ENCODE measurements around the gene MAPT.

Gene MAPT

DNA sequence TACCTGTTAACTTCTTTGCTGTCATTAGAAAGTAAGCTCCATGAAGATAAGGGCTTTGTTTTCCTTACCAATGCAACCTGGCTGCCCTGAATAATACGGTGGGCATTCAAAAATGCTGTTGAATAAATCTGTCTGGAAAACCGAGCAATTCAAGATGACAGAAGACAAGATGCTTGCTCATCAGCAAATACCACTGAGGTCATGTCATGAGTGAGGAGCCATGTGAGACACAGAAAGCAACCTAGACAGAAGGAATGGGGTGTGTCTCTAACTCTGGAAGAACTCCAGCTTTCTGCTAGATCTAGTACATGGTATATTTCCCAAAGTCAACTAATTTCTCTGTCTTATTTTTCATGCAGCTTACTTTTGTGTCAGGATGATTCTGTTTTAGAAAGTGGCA lies 168.9 kb downstream of the MAPT start:
- H3K4me3 ChIP-seq (ENCODE audit: insufficient read depth in 1 of 2, low read depth in 1 of 2, low read length in 2 of 2) = no peak overlapping the region
- peak overlapping the region; percentile 49 for H3K4me2 ChIP-seq (ENCODE audit: low read length, poor library complexity, severe bottlenecking)
- H2BK120ac ChIP-seq (ENCODE audit: low read depth, low read length) = no peak overlapping the region
- no peak overlapping the region for H2BK15ac ChIP-seq (ENCODE audit: low read depth, poor library complexity, severe bottlenecking)
- H2AK5ac ChIP-seq (ENCODE audit: low read length, severe bottlenecking) = no peak overlapping the region
- no peak overlapping the region for H3K4ac ChIP-seq (ENCODE audit: low read depth in 1 of 2, low read length in 2 of 2)
- no peak overlapping the region for H2BK12ac ChIP-seq (ENCODE audit: low read length in 2 of 2)
- H3K9me3 ChIP-seq (ENCODE audit: control insufficient read depth, low read length) = no peaks in the 10 kb centered on the region
- H2BK5ac ChIP-seq (ENCODE audit: low read depth, low read length, poor library complexity, severe bottlenecking) = no peak overlapping the region
- H3K14ac ChIP-seq (ENCODE audit: low read length in 2 of 2) = no peak overlapping the region
- peak; percentile 70 for DNase-seq
- no peak overlapping the region for H3K9ac ChIP-seq (ENCODE audit: low read length)
- no peaks in the 10 kb centered on the region for H3K27me3 ChIP-seq (ENCODE audit: control insufficient read depth in 1 of 2, insufficient read depth in 1 of 2, low read length in 2 of 2)
- H3K23ac ChIP-seq (ENCODE audit: low read length in 2 of 2) = no peak overlapping the region
- peaks cover 17 to 62% of the 10 kb centered on the region in 2 experiments for H3K36me3 ChIP-seq (ENCODE audit: control insufficient read depth in 1 of 2, insufficient read depth in 2 of 2, low read depth in 1 of 2, low read length in 2 of 2)
- H3K4me1 ChIP-seq (ENCODE audit: control insufficient read depth, insufficient read depth, low read depth, low read length) = peaks cover 4% of the 10 kb centered on the region
- H3K27ac ChIP-seq (ENCODE audit: low read length, poor library complexity, severe bottlenecking) = peak overlapping the region; percentile 62
- peaks cover 16% of the 10 kb centered on the region for H3K79me1 ChIP-seq (replicated peaks; ENCODE audit: low read length, poor library complexity, severe bottlenecking)
- WGBS = 4% methylated on average over 2 of the region's 2 CpGs
- H4K91ac ChIP-seq (ENCODE audit: low read length) = no peak overlapping the region
- H4K8ac ChIP-seq (ENCODE audit: low read length) = no peak overlapping the region
- H2AFZ ChIP-seq (ENCODE audit: low read depth, low read length) = no peak overlapping the region
- H3K18ac ChIP-seq (ENCODE audit: low read depth in 1 of 2, low read length in 2 of 2) = no peak overlapping the region

DNA sequence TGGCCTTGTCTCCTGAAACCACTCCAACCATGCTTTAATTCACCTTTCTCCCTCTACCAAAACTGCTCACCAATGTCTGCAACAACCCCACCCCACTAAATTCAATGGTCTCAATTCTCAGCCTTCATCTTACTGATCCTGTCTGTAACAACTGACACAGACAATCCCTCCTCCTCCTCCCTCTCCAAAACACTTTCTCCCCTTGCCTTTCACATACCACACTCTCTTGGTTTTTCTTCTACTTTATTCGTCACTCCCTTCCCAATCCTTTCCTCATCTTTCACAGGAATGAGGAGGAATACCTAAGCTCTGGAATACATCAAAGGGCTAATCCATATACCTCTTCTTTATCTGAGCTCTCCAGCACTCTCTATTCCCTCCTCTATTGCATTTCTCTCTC lies 170.1 kb downstream of the MAPT start:
- no peak overlapping the region for H3K4me3 ChIP-seq (ENCODE audit: insufficient read depth in 1 of 2, low read depth in 1 of 2, low read length in 2 of 2)
- H3K36me3 ChIP-seq (ENCODE audit: control insufficient read depth in 1 of 2, insufficient read depth in 2 of 2, low read depth in 1 of 2, low read length in 2 of 2) = peaks cover 17 to 54% of the 10 kb centered on the region in 2 experiments
- peak overlapping the region; percentile 33 for H3K27ac ChIP-seq (ENCODE audit: low read length, poor library complexity, severe bottlenecking)
- H3K79me1 ChIP-seq (replicated peaks; ENCODE audit: low read length, poor library complexity, severe bottlenecking) = peaks cover 18% of the 10 kb centered on the region
- H2BK15ac ChIP-seq (ENCODE audit: low read depth, poor library complexity, severe bottlenecking) = no peak overlapping the region
- no peak overlapping the region for H3K4ac ChIP-seq (ENCODE audit: low read depth in 1 of 2, low read length in 2 of 2)
- H2AK5ac ChIP-seq (ENCODE audit: low read length, severe bottlenecking) = peak overlapping the region; percentile 27
- H3K14ac ChIP-seq (ENCODE audit: low read length in 2 of 2) = no peak overlapping the region
- no peak overlapping the region for H2BK12ac ChIP-seq (ENCODE audit: low read length in 2 of 2)
- no peak overlapping the region for H3K18ac ChIP-seq (ENCODE audit: low read depth in 1 of 2, low read length in 2 of 2)
- no peaks in the 10 kb centered on the region for H3K9me3 ChIP-seq (ENCODE audit: control insufficient read depth, low read length)
- H3K27me3 ChIP-seq (ENCODE audit: control insufficient read depth in 1 of 2, insufficient read depth in 1 of 2, low read length in 2 of 2) = no peaks in the 10 kb centered on the region
- H2AFZ ChIP-seq (ENCODE audit: low read depth, low read length) = no peak overlapping the region
- no peak overlapping the region for H3K9ac ChIP-seq (ENCODE audit: low read length)
- H3K4me1 ChIP-seq (ENCODE audit: control insufficient read depth, insufficient read depth, low read depth, low read length) = peaks cover 5% of the 10 kb centered on the region
- no peak overlapping the region for H4K91ac ChIP-seq (ENCODE audit: low read length)
- H3K4me2 ChIP-seq (ENCODE audit: low read length, poor library complexity, severe bottlenecking) = no peak overlapping the region
- DNase-seq = no peak
- 97% methylated on average over 1 of the region's 1 CpG for WGBS
- H2BK120ac ChIP-seq (ENCODE audit: low read depth, low read length) = no peak overlapping the region
- H2BK5ac ChIP-seq (ENCODE audit: low read depth, low read length, poor library complexity, severe bottlenecking) = no peak overlapping the region
- no peak overlapping the region for H4K8ac ChIP-seq (ENCODE audit: low read length)
- H3K23ac ChIP-seq (ENCODE audit: low read length in 2 of 2) = no peak overlapping the region

GRCh38 chr17:46071796-46072195 lies 177.4 kb downstream of the MAPT start:
- H3K79me1 ChIP-seq (replicated peaks; ENCODE audit: low read length, poor library complexity, severe bottlenecking) = peaks cover 7% of the 10 kb centered on the region
- no peak overlapping the region for H3K4ac ChIP-seq (ENCODE audit: low read depth in 1 of 2, low read length in 2 of 2)
- no peak overlapping the region for H3K23ac ChIP-seq (ENCODE audit: low read length in 2 of 2)
- no peak overlapping the region for H4K8ac ChIP-seq (ENCODE audit: low read length)
- H3K18ac ChIP-seq (ENCODE audit: low read depth in 1 of 2, low read length in 2 of 2) = no peak overlapping the region
- no peak overlapping the region for H2AK5ac ChIP-seq (ENCODE audit: low read length, severe bottlenecking)
- H3K27ac ChIP-seq (ENCODE audit: low read length, poor library complexity, severe bottlenecking) = peak overlapping the region; percentile 53
- DNase-seq = no peak
- H3K4me2 ChIP-seq (ENCODE audit: low read length, poor library complexity, severe bottlenecking) = no peak overlapping the region
- H4K91ac ChIP-seq (ENCODE audit: low read length) = no peak overlapping the region
- no peak overlapping the region for H2BK15ac ChIP-seq (ENCODE audit: low read depth, poor library complexity, severe bottlenecking)
- H2BK12ac ChIP-seq (ENCODE audit: low read length in 2 of 2) = no peak overlapping the region
- H3K36me3 ChIP-seq (ENCODE audit: control insufficient read depth in 1 of 2, insufficient read depth in 2 of 2, low read depth in 1 of 2, low read length in 2 of 2) = peaks cover 4 to 37% of the 10 kb centered on the region in 2 experiments
- H3K4me3 ChIP-seq (ENCODE audit: insufficient read depth in 1 of 2, low read depth in 1 of 2, low read length in 2 of 2) = no peak overlapping the region
- H2AFZ ChIP-seq (ENCODE audit: low read depth, low read length) = no peak overlapping the region
- no peak overlapping the region for H3K14ac ChIP-seq (ENCODE audit: low read length in 2 of 2)
- H3K9ac ChIP-seq (ENCODE audit: low read length) = no peak overlapping the region
- H2BK120ac ChIP-seq (ENCODE audit: low read depth, low read length) = no peak overlapping the region
- no peak overlapping the region for H2BK5ac ChIP-seq (ENCODE audit: low read depth, low read length, poor library complexity, severe bottlenecking)
- H3K4me1 ChIP-seq (ENCODE audit: control insufficient read depth, insufficient read depth, low read depth, low read length) = peaks cover 3% of the 10 kb centered on the region
- WGBS = 88% methylated on average over 2 of the region's 5 CpGs
- no peaks in the 10 kb centered on the region for H3K27me3 ChIP-seq (ENCODE audit: control insufficient read depth in 1 of 2, insufficient read depth in 1 of 2, low read length in 2 of 2)
- H3K9me3 ChIP-seq (ENCODE audit: control insufficient read depth, low read length) = no peaks in the 10 kb centered on the region

- Histone ChIP-seq H3K4me2 (ENCODE audit: low read length, poor library complexity, severe bottlenecking) (no peak overlapping the region), H3K23ac (ENCODE audit: low read length in 2 of 2) (no peak overlapping the region), H2BK5ac (ENCODE audit: low read depth, low read length, poor library complexity, severe bottlenecking) (no peak overlapping the region), H3K14ac (ENCODE audit: low read length in 2 of 2) (no peak overlapping the region), H3K36me3 (ENCODE audit: control insufficient read depth in 1 of 2, insufficient read depth in 2 of 2, low read depth in 1 of 2, low read length in 2 of 2) (peaks cover 4 to 34% of the 10 kb centered on the region in 2 experiments), H3K27me3 (ENCODE audit: control insufficient read depth in 1 of 2, insufficient read depth in 1 of 2, low read length in 2 of 2) (no peaks in the 10 kb centered on the region), H2BK120ac (ENCODE audit: low read depth, low read length) (no peak overlapping the region), H2AFZ (ENCODE audit: low read depth, low read length) (no peak overlapping the region), H3K9ac (ENCODE audit: low read length) (peak overlapping the region; percentile 40), H3K4me3 (ENCODE audit: insufficient read depth in 1 of 2, low read depth in 1 of 2, low read length in 2 of 2) (no peak overlapping the region), H3K18ac (ENCODE audit: low read depth in 1 of 2, low read length in 2 of 2) (no peak overlapping the region), H3K9me3 (ENCODE audit: control insufficient read depth, low read length) (no peaks in the 10 kb centered on the region), H3K27ac (ENCODE audit: low read length, poor library complexity, severe bottlenecking) (peak overlapping the region; percentile 70), H2BK15ac (ENCODE audit: low read depth, poor library complexity, severe bottlenecking) (no peak overlapping the region), H3K79me1 (replicated peaks; ENCODE audit: low read length, poor library complexity, severe bottlenecking) (peaks cover 5% of the 10 kb centered on the region), H3K4ac (ENCODE audit: low read depth in 1 of 2, low read length in 2 of 2) (no peak overlapping the region), H3K4me1 (ENCODE audit: control insufficient read depth, insufficient read depth, low read depth, low read length) (peaks cover 3% of the 10 kb centered on the region), H4K8ac (ENCODE audit: low read length) (no peak overlapping the region), H4K91ac (ENCODE audit: low read length) (no peak overlapping the region), H2BK12ac (ENCODE audit: low read length in 2 of 2) (no peak overlapping the region), H2AK5ac (ENCODE audit: low read length, severe bottlenecking) (no peak overlapping the region)
- peak; percentile 74 for DNase-seq
- WGBS = no CpG with 5 or more reads among the region's 1 CpG
Measured at GRCh38 chr17:46072998-46073397, 178.6 kb downstream of the MAPT start.
